ENCODE data around the gene KCNE3. TPM values are rescaled to one million over a fixed set of nuclear protein-coding genes. Genes with fewer than 3 reads are reported as not detected.

The KCNE3 gene
- total and polyA plus RNA-seq, 9 of the 15 experiments (the other 6 are each of a cell fraction or from before 2014, with no cell fraction given): 1.6 to 8.7 (median 6.2) TPM

DNA sequence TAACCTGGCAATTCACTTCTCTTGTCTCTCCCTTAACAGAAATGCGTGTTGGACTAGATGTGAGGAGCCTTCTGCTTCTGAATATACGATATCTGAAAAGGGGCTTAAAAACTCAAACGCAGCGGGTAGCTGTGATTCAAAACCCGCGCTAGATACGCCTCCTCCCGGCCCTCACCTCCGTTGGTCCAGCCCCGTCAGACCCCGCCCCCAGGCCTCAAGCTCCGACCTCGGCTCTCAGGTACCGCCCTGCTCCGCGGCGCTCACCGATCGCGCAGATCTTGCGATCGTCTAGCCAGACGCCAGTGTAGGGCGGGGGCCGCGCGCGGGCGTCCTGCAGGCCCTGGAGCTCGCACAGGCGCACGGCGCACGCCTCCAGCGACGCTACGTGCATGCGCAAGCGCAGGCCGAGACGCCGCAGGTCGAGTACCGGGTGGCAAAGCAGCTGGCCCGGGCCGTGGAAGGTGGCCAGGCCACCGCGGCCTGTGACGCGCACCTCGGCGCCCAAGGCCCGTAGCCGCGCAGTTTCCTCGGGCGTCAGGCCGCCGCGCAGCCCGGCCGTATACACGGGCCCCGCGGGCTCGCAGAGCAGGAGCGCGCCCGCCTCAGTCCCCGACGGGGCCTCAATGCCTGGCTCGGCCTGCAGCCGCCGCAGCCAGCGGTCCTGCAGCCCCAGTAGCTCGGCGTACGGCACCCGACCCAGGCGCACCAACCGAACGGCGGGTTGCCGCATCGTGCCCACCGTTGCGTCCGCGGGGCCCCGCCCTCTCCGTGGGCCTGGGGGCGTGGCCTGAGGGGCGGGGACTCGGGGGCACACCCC, 25.8 kb upstream of the KCNE3 start, which contains the start of gene LIPT2 (continued):
- TF ChIP-seq THRB (CRISPR knock-in tag; conservative IDR thresholded peaks at IDR 0.05) (no peak), CBX2 (IDR thresholded peaks at IDR 0.05; ENCODE audit: insufficient read depth, low read length, poor library complexity, severe bottlenecking) (no peak), ARID3B (CRISPR knock-in tag; IDR thresholded peaks at IDR 0.05; ENCODE audit: borderline replicate concordance) (no peak; the same call in 1 of the 2 replicates), SREBF2 (CRISPR knock-in tag; IDR thresholded peaks at IDR 0.05) (no peak), ZNF707 (CRISPR knock-in tag; conservative IDR thresholded peaks at IDR 0.05) (no peak), TCF3 (CRISPR knock-in tag; IDR thresholded peaks at IDR 0.05) (peak; percentile 43; the same call in 1 of the 2 replicates), SMARCE1 (IDR thresholded peaks at IDR 0.05) (no peak), PHB (CRISPR knock-in tag; IDR thresholded peaks at IDR 0.05) (no peak), SP1 (CRISPR knock-in tag; IDR thresholded peaks at IDR 0.05) (peak; percentile 66), RNF2 (IDR thresholded peaks at IDR 0.05) (no peak), ZNF766 (CRISPR knock-in tag; conservative IDR thresholded peaks at IDR 0.05) (no peak), LARP7 (IDR thresholded peaks at IDR 0.05) (no peak), SRF (CRISPR knock-in tag; IDR thresholded peaks at IDR 0.05) (peak in 1 of 2 experiments; percentile 70; a peak in 2 of 4 replicates), ZNF133 (CRISPR knock-in tag; IDR thresholded peaks at IDR 0.05) (no peak), GABPB2 (CRISPR knock-in tag; conservative IDR thresholded peaks at IDR 0.05) (no peak), ARID3A (IDR thresholded peaks at IDR 0.05; ENCODE audit: borderline replicate concordance, low read depth, low read length) (no peak)
- TF ChIP-seq, protein P1, sequence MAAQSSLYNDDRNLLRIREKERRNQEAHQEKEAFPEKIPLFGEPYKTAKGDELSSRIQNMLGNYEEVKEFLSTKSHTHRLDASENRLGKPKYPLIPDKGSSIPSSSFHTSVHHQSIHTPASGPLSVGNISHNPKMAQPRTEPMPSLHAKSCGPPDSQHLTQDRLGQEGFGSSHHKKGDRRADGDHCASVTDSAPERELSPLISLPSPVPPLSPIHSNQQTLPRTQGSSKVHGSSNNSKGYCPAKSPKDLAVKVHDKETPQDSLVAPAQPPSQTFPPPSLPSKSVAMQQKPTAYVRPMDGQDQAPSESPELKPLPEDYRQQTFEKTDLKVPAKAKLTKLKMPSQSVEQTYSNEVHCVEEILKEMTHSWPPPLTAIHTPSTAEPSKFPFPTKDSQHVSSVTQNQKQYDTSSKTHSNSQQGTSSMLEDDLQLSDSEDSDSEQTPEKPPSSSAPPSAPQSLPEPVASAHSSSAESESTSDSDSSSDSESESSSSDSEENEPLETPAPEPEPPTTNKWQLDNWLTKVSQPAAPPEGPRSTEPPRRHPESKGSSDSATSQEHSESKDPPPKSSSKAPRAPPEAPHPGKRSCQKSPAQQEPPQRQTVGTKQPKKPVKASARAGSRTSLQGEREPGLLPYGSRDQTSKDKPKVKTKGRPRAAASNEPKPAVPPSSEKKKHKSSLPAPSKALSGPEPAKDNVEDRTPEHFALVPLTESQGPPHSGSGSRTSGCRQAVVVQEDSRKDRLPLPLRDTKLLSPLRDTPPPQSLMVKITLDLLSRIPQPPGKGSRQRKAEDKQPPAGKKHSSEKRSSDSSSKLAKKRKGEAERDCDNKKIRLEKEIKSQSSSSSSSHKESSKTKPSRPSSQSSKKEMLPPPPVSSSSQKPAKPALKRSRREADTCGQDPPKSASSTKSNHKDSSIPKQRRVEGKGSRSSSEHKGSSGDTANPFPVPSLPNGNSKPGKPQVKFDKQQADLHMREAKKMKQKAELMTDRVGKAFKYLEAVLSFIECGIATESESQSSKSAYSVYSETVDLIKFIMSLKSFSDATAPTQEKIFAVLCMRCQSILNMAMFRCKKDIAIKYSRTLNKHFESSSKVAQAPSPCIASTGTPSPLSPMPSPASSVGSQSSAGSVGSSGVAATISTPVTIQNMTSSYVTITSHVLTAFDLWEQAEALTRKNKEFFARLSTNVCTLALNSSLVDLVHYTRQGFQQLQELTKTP (IDR thresholded peaks at IDR 0.05; ENCODE audit: low read depth in 1 of 2, partially characterized antibody in 2 of 2): no peak
- TF ChIP-seq, protein P2, sequence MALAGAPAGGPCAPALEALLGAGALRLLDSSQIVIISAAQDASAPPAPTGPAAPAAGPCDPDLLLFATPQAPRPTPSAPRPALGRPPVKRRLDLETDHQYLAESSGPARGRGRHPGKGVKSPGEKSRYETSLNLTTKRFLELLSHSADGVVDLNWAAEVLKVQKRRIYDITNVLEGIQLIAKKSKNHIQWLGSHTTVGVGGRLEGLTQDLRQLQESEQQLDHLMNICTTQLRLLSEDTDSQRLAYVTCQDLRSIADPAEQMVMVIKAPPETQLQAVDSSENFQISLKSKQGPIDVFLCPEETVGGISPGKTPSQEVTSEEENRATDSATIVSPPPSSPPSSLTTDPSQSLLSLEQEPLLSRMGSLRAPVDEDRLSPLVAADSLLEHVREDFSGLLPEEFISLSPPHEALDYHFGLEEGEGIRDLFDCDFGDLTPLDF (CRISPR knock-in tag; IDR thresholded peaks at IDR 0.05): peak; percentile 93
